ENCODE measurements around the gene G6PC3.

Gene G6PC3

GRCh38 chr17:44078412-44078811 is 7.9 kb downstream of the G6PC3 start:
- no peak overlapping the region for H3K4me3 ChIP-seq (ENCODE audit: low read depth, low read length)
- no peak for TF ChIP-seq CTCF (IDR thresholded peaks at IDR 0.05; ENCODE audit: low read depth, low read length)

DNA sequence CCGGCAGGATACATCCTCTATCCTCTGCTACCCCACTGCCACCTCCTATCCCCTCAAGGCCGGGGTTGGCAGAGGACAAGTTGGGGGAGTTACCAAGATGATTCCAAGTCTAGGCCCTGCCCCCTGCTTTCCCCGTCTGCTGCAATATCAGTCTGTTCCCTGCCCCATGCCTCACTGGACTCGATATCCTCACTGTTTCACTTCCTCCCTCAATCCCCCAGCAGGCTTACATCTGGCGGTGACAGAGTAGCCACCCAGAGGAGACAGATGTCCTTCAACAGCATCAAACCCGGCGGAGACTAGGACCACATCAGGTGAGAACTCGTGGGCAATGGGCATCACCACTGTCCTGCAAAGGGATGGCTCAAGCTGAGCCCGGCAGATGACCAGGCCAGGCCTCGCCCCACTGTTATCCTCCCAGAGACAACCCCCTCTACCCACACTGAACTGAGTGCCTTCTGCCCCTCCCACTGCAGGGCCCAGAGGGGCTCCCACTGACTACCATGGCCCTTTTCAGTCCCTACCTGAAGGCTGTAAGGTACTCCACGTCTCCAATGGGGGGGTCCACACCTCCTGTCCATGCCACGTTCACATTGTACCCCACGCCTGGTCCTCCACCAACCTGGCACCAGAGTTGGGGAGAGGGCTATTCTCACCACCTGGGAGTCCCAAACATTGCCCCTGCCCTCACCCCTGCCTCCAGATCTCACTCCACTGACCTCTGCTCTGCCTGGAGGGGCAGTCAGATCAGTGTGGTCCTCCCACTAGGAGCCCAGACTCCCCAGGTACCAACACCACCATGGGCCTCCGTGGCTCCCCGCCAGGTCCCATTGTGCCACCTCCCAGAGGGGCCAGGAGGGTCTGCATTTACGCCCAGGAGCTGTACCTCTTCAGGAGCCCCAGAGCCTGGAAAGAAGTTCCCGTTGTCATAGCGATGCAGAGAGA is 9.6 kb downstream of the G6PC3 start:
- TF ChIP-seq CTCF (IDR thresholded peaks at IDR 0.05; ENCODE audit: low read depth, low read length) = no peak
- no peak overlapping the region for H3K4me3 ChIP-seq (ENCODE audit: low read depth, low read length)

DNA sequence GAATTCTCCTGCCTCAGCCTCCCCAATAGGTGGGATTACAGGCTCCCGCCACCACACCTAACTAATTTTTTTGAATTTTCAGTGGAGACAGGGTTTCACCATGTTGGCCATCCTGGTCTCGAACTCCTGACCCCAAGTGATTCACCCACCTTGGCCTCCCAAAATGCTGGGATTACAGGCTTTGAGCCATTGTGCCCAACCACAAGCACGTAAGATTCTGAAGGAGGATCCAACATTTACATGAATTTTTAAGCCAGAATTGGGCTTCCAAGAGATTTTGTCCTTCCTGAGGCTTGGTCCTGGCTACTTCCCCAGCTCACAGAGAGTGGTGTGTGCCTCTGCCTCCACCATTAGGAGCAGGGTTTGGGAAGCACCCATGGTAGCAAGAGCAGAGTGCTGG is 11.1 kb downstream of the G6PC3 start:
- H3K4me3 ChIP-seq (ENCODE audit: low read depth, low read length) = no peak overlapping the region
- TF ChIP-seq CTCF (IDR thresholded peaks at IDR 0.05; ENCODE audit: low read depth, low read length) = no peak

- no peak overlapping the region for H3K4me3 ChIP-seq (ENCODE audit: low read depth, low read length)
- no peak for TF ChIP-seq CTCF (IDR thresholded peaks at IDR 0.05; ENCODE audit: low read depth, low read length)
These were observed 11.9 kb downstream of the G6PC3 start for GRCh38 chr17:44082256-44082927.

DNA sequence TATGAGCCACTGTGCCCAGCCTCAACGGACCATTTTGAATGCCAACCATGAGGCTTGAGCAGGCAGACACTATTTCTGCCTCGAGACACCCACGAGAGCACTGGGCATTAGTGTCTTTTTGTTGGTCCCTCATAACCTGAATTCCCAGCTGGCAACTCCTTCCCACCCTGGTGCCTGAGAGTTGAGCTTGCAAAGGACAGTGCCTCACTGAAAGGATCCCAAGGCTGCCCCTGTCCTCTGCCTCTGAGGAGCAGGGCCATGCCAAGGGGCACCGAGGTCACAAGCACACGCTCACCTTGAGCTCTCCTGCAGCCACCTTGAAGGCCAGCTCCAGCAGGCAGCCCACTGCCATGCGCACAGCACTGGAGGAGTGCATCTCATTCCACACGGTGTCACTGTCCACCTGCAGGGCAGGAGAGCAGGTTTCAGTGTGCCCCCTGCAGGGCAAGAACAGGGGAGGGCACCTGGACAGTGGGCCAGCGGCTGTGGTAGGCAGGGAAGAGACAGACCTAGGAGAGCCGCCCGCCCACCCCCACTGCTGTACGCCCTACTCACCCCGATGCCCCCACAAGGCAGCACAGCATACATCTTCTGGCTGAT is 12.8 kb downstream of the G6PC3 start:
- H3K4me3 ChIP-seq (ENCODE audit: low read depth, low read length) = no peak overlapping the region
- no peak for TF ChIP-seq CTCF (IDR thresholded peaks at IDR 0.05; ENCODE audit: low read depth, low read length)

DNA sequence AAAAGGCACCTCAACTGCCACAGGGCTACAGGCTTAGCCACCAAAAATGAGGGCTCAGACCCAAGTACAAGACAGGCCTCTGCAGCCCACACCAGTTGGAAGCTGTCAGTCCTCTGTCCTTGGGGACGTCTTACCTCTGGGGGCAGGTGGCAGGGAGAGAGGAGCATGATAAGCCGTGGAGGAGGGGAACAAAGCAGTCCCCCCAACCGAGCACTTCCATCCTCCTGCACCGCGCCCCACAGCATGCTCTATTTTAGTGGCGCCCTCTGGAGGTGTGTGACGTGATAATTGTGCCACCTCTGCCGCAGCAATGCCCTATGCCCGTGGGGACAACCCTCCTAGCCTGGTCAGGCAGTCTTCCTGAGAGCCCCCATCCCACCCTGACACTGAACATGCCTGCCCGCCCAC is 13.6 kb downstream of the G6PC3 start:
- no peak; the same call in 1 of the 2 replicates for TF ChIP-seq CTCF (IDR thresholded peaks at IDR 0.05; ENCODE audit: low read depth, low read length)
- no peak overlapping the region for H3K4me3 ChIP-seq (ENCODE audit: low read depth, low read length)

Measured in WI38 (cell line).